H4 (cell line): Measurements from ENCODE around the gene AUNIP. TPM values are rescaled to one million over a fixed set of nuclear protein-coding genes. Genes with fewer than 3 reads are reported as not detected.

ENCODE experiments used
- DNase-seq: peaks from one replicate; pipeline ENCODE4 v3.0.0-alpha.2; 2015; ENCODE audit warnings: low spot score
- total RNA-seq: library from RNA; depleted of rRNA; stranded (reverse); fragments of >200 nt; shearing (Covaris generic); gene quantifications from 2 replicates; pipeline ENCODE4 v1.2.3, GENCODE V29; 2014

Gene AUNIP
- total RNA-seq, 1 experiment from 2014 or later, result 8.7 TPM

- DNase-seq, result no peak
Observed at GRCh38 chr1:25888426-25888987, 29.2 kb upstream of the AUNIP start.

GRCh38 chr1:25885602-25886001, 26.3 kb upstream of the AUNIP start:
- DNase-seq, result no peak

GRCh38 chr1:25881266-25881665, 22.0 kb upstream of the AUNIP start:
- no peak for DNase-seq

- no peak for DNase-seq
Observed at GRCh38 chr1:25880518-25880917, 21.3 kb upstream of the AUNIP start.

- DNase-seq, result no peak
Observed at GRCh38 chr1:25879675-25880074, 20.4 kb upstream of the AUNIP start.

- no peak for DNase-seq
Observed at GRCh38 chr1:25878690-25879089, 19.4 kb upstream of the AUNIP start.

GRCh38 chr1:25877155-25877554, 17.9 kb upstream of the AUNIP start:
- no peak for DNase-seq

- DNase-seq, result no peak
Observed at GRCh38 chr1:25876693-25877077, 17.4 kb upstream of the AUNIP start.

- no peak for DNase-seq
Observed at GRCh38 chr1:25875856-25876692, 16.8 kb upstream of the AUNIP start.

GRCh38 chr1:25875154-25875855, 16.0 kb upstream of the AUNIP start, which contains the start of gene PAQR7:
TSS of gene PAQR7 (minus strand) at chr1:25875708. CDS start at chr1:25863839, 11,869 bp downstream.
- DNase-seq, result peak; percentile 49

GRCh38 chr1:25874635-25875153, 15.4 kb upstream of the AUNIP start:
- no peak for DNase-seq

GRCh38 chr1:25874209-25874608, 15.0 kb upstream of the AUNIP start:
- no peak for DNase-seq

GRCh38 chr1:25873120-25873519, 13.9 kb upstream of the AUNIP start:
- no peak for DNase-seq

- no peak for DNase-seq
Observed at GRCh38 chr1:25872713-25873112, 13.5 kb upstream of the AUNIP start.

- DNase-seq, result no peak
Observed at GRCh38 chr1:25871704-25872494, 12.6 kb upstream of the AUNIP start.

GRCh38 chr1:25871086-25871703, 11.9 kb upstream of the AUNIP start:
- no peak for DNase-seq

GRCh38 chr1:25870614-25871013, 11.4 kb upstream of the AUNIP start:
- DNase-seq, result no peak

GRCh38 chr1:25869909-25870606, 10.8 kb upstream of the AUNIP start:
- no peak for DNase-seq

- no peak for DNase-seq
Observed at GRCh38 chr1:25867210-25867991, 8.1 kb upstream of the AUNIP start.

GRCh38 chr1:25866288-25866687, 7.0 kb upstream of the AUNIP start:
- DNase-seq, result no peak
